ENCODE results near the gene AHCY. TPM values are rescaled to one million over a fixed set of nuclear protein-coding genes. Genes with fewer than 3 reads are reported as not detected.
"Not testable (repeated sequence)": the region's sequence is repeated elsewhere in the genome, so short reads cannot be mapped to it uniquely, and the experiment has no call there.

The AHCY gene
- total RNA-seq (2014; rRNA removed; shearing (Covaris generic); ENCODE audit: low replicate concordance): 151 and 216 TPM in 2 replicates

GRCh38 chr20:34302723-34303533, at the start of gene AHCY:
Gene AHCY (minus strand): TSS chr20:34303355. CDS start chr20:34303270, 85 bp downstream.
- Histone ChIP-seq H3K9me3 (no peaks in the 10 kb centered on the region), H3K27me3 (no peaks in the 10 kb centered on the region), H3K4me3 (peak within 1 kb of the TSS; percentile 92), H3K36me3 (peaks cover 28% of the 10 kb centered on the region)
- DNase-seq: peak; percentile 99

DNA sequence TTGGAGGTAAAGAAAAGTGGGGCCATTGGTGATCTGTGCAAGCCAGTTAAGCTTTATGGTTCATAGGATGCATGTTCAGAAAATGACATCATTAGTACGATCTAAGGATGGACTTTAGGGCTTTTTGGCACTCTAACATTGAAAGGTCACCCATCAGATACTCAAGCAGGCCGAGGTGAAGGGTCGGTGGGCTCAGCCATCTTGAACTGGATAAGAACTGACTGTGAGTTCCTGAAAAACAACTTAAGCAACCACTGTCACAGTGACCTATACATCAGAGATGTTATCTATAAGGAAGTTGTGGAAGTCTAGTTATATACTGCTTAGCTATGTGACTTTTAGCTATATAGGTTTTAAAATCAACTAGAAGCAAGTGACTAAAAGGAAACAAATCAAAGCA, 46.9 kb upstream of the AHCY start:
- Histone ChIP-seq H3K9me3 (no peaks in the 10 kb centered on the region), H3K36me3 (no peaks in the 10 kb centered on the region), H3K27me3 (no peaks in the 10 kb centered on the region), H3K4me3 (no peak overlapping the region)
- DNase-seq: no peak

- Histone ChIP-seq H3K27me3 (no peaks in the 10 kb centered on the region), H3K36me3 (no peaks in the 10 kb centered on the region), H3K4me3 (no peak overlapping the region), H3K9me3 (no peaks in the 10 kb centered on the region)
- DNase-seq: no peak
Observed at GRCh38 chr20:34347571-34347970, 44.4 kb upstream of the AHCY start.

DNA sequence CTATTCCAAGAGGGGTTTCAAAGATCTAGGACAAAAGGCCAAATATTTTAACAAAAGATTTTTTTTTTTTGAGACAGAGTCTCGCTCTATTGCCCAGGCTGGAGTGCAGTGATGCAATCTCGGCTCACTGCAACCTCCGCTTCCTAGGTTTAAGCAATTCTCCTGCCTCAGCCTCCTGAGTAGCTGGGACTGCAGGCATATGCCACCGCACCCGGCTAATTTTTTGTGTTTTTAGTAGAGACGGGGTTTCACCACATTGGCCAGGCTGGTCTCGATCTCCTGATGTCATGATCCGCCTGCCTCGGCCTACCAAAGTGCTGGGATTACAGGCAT, 43.3 kb upstream of the AHCY start:
- H3K36me3 ChIP-seq, H3K9me3 ChIP-seq, H3K27me3 ChIP-seq, DNase-seq, H3K4me3 ChIP-seq: not testable (repeated sequence)

- not testable (repeated sequence) for H3K36me3 ChIP-seq, H3K9me3 ChIP-seq, H3K27me3 ChIP-seq, H3K4me3 ChIP-seq
- peak; percentile 39 for DNase-seq
Observed at GRCh38 chr20:34345839-34346532, 42.8 kb upstream of the AHCY start.

DNA sequence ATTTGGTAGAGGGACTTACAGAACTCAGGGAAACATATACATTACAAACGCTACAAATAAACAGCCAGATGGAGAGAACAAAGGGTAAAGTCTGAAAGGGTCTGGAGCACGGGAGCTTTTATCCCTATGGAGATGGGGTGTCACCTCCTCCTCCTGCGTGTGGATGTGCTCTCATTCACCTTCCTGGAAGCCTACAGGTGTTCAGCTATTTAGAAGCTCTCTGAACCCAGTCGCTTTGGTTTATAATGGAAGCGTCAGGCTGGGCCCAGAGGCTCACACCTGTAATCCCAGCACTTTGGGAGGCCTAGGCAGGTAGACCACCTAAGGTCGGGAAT, 42.2 kb upstream of the AHCY start:
- Histone ChIP-seq H3K9me3 (no peaks in the 10 kb centered on the region), H3K27me3 (no peaks in the 10 kb centered on the region), H3K4me3 (no peak overlapping the region), H3K36me3 (no peaks in the 10 kb centered on the region)
- DNase-seq: no peak

DNA sequence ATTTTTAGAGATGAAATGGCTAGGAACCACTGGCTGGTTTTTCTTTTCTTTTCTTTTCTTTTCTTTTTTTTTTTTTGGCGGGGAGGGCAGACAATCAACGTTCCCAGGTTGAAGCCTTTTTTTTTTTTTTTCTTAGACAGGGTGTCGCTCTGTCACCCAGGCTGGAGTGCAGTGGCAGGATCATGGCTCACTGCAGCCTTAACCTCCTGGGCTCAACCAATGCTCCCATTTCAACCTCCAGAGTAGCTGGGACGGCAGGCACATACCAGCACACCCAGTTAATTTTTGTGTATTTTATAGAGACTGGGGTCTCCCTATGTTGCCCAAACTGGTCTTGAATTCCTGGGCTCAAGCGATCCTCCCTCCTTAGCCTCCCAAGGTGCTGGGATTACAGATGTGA, 41.1 kb upstream of the AHCY start:
- Histone ChIP-seq H3K9me3 (no peaks in the 10 kb centered on the region), H3K4me3 (no peak overlapping the region), H3K27me3 (no peaks in the 10 kb centered on the region), H3K36me3 (no peaks in the 10 kb centered on the region)
- DNase-seq: no peak

DNA sequence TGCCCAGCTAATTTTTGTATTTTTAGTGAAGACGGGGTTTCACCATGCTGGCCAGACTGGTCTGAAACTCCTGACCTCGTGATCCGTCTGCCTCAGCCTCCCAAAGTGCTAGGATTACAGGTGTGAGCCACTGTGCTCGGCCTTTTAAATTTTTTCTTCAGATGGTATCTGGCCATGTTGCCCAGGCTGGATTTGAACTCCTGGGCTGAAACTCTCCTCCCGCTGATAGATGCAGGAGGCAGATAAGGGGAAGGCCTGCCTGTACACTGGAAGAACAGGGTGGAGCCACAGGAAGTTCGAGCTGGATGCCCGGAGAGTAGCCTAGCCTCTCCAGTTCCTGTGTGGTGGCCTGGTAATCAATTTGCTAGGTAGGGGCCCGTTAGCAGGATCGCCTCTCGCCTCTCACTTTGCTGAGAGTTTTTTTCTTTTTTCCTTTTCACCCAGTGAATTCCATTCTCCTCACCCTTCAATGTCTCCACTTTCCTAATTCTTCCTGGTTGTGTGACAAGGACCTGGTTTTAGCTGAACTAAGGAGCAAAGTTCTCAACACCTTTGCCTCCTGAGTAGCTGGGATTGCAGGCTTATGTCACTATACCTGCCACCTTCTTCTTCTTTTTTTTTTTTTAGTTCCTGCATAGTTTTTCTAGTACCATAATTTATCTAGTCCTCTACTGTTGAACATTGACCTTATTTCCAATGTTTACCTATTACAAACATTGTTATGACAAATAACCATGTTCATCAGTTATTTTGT, 40.5 kb upstream of the AHCY start:
- H3K36me3 ChIP-seq: no peaks in the 10 kb centered on the region
- no peak overlapping the region for H3K4me3 ChIP-seq
- no peaks in the 10 kb centered on the region for H3K27me3 ChIP-seq
- DNase-seq: no peak
- no peaks in the 10 kb centered on the region for H3K9me3 ChIP-seq

GRCh38 chr20:34341199-34341598, 38.0 kb upstream of the AHCY start:
- H3K9me3 ChIP-seq, H3K36me3 ChIP-seq, H3K27me3 ChIP-seq, DNase-seq, H3K4me3 ChIP-seq: not testable (repeated sequence)

DNA sequence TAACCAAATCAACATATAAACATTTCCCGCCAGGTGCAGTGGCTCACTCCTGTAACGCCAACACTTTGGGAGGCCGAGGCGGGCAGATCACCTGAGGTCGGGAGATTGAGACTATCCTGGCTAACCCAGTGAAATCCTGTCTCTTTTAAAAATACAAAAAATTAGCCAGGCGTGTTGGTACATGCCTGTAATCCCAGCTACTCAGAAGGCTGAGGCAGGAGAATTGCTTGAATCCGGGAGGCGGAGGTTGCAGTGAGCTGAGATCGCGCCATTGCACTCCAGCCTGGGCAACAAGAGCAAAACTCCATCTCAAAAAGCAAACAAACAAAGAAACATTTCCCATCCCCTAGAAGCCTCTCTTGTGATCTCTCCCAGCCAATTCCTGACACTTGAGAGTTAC, 37.6 kb upstream of the AHCY start:
- H3K27me3 ChIP-seq, H3K9me3 ChIP-seq, H3K36me3 ChIP-seq, H3K4me3 ChIP-seq, DNase-seq: not testable (repeated sequence)

DNA sequence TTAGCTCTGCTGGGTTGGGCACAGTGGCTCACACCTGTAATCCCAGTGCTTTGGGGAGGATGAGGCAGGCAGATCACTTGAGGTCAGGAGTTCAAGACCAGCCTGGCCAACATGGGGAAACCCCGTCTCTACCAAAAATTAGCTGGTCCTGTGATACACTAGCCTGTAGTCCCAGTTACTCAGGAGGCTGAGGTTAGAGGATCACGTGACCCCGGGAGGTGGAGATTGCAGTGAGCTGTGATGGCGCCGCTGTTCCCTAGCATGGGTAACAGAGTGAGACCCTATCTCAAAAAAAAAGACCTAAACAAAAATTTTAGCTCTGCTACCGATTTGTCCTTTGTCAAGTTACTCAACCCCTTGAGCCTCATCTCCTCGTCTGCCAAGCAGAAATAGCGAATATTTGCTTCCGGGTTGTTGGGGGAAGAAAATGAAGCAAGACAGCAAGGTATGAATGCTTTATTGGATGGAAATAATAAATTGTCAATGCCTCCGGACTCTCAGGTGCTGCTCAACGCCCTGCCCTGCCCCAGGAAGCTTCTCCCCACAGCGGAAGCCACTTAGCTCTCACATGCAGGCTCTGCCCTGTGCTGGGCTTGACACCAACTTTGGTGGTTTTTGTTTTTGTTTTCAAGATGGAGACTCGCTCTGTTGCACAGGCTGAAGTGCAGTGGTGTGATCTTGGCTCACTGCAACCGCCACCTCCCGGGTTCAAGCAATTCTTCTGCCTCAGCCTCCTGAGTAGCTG, 35.0 kb upstream of the AHCY start:
- no peak for DNase-seq
- H3K4me3 ChIP-seq: no peak overlapping the region
- no peaks in the 10 kb centered on the region for H3K27me3 ChIP-seq
- no peaks in the 10 kb centered on the region for H3K9me3 ChIP-seq
- no peaks in the 10 kb centered on the region for H3K36me3 ChIP-seq

DNA sequence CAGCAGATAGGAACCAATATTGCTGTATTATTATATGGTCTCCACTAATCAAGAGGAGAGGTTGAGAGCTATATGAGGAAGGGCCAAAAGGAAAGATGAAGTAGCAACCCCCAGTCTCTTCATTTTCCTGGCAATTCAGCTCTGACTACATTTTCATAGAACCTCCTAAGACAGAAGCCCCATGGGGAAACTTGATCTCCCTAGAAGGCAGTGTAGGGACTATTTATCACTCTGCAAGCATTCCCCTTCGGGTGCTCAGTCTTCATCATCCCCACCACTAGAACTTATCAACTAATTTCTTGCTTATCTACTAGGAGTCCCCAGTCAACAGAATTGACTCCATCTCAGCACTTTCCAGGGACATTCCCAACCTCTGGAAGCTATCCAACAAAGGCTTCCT, 34.4 kb upstream of the AHCY start:
- Histone ChIP-seq H3K36me3 (no peaks in the 10 kb centered on the region), H3K4me3 (no peak overlapping the region), H3K9me3 (no peaks in the 10 kb centered on the region), H3K27me3 (no peaks in the 10 kb centered on the region)
- no peak for DNase-seq

DNA sequence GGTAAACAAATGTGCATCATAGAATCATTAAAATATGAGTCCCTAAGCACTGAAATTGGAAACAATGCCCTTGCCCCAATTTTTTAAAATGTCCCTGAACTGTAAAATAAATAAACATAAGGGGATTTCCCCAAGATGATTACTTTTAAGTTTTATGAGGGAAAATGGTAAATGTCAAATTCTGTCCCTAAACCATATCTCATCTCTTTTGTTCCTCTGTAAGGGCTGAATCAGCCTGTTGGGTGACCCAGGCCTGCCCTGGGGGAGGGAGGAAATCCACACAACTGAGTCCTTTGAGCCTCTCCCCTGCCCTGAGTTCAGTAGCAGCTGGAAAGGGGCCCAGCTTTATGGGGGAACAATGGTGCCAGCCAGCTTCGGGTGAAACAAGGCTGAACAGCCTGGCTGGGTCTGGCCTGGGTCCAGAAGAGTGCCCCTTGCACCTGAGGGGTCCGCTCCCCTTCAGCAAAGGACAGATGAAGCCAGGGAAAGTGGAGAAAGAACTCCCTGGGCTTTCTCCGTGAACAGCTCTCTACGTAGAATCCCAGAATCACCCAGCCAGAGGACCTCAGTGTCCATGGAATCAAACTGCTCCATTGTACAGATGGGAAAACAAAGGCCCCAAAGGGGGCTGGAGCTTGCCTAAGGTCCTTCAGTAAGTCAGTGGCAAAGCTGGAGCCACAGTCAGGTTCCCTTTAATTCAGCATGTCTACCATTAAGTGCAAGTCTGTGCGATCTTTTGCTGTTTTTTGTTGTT, 31.7 kb upstream of the AHCY start:
- DNase-seq: peak; percentile 21
- Histone ChIP-seq H3K27me3 (no peaks in the 10 kb centered on the region), H3K9me3 (no peaks in the 10 kb centered on the region), H3K36me3 (no peaks in the 10 kb centered on the region), H3K4me3 (no peak overlapping the region)

DNA sequence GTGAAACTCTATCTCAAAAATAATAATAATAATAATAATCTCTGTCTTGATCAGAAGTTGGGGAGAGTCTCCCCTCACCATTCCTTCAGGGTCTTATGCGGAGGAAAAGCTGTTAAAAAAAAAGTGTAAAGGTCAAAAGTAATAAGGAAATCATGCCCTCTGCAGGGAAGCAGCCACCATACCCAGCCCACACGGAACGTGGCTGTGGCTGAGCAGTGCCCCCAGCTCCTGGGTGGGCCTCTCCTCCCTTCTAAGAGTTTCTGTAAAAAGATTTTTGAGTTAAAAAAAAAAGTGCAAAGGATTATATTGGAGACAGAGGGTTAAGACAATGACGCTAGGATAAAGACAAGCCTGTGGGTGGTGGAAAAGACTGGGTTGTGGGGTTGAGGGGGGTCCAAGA, 30.6 kb upstream of the AHCY start:
- no peak for DNase-seq
- Histone ChIP-seq H3K36me3 (no peaks in the 10 kb centered on the region), H3K27me3 (no peaks in the 10 kb centered on the region), H3K4me3 (no peak overlapping the region), H3K9me3 (no peaks in the 10 kb centered on the region)

- Histone ChIP-seq H3K36me3 (no peaks in the 10 kb centered on the region), H3K27me3 (no peaks in the 10 kb centered on the region), H3K4me3 (no peak overlapping the region), H3K9me3 (no peaks in the 10 kb centered on the region)
- DNase-seq: no peak
Observed at GRCh38 chr20:34332262-34332920, 29.2 kb upstream of the AHCY start.

GRCh38 chr20:34331838-34332237, 28.7 kb upstream of the AHCY start:
- Histone ChIP-seq H3K4me3 (no peak overlapping the region), H3K36me3 (no peaks in the 10 kb centered on the region), H3K27me3 (no peaks in the 10 kb centered on the region), H3K9me3 (no peaks in the 10 kb centered on the region)
- no peak for DNase-seq

Measured in MG63 (cell line).